Measurements from ENCODE around the gene ADAMTSL3. TPM values are rescaled to one million over a fixed set of nuclear protein-coding genes. Genes with fewer than 3 reads are reported as not detected.

The ADAMTSL3 gene
- total RNA-seq, 1 experiment from 2014 or later: 0.07 TPM

DNA sequence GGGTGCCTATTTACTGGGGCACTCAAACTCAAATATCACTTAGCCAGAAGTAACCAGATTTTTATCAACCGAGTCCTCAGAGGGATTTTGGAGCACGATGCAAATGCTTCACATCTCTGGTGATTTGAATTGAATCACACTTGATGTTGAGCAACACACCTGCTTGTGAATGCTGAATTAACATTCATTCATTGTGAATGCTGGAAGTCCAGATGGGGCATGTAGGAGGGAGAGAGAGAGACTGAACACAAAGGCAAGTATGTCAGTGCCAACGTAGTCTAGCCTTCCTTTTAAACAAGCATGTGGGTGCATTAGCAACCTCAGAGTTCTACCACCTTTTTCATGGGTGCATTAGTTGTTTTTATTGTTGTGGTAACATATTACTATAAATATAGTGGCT lies 156.2 kb downstream of the ADAMTSL3 start:
- no peak overlapping the region for H3K4me3 Mint-ChIP-seq (ENCODE audit: unreplicated experiment)
- Histone ChIP-seq H3K9me3 (no peaks in the 10 kb centered on the region), H3K4me3 (ENCODE audit: low read depth, low read length) (no peak overlapping the region), H3K36me3 (ENCODE audit: control insufficient read depth, insufficient read depth, low read length) (no peaks in the 10 kb centered on the region), H3K27me3 (replicated peaks; ENCODE audit: control insufficient read depth, insufficient read depth, low read length) (no peaks in the 10 kb centered on the region), H3K4me1 (no peaks in the 10 kb centered on the region)
- ChIA-PET CTCF (no interaction called here), POLR2A (no interaction called here)
- H3K27ac Mint-ChIP-seq (ENCODE audit: unreplicated experiment): no peak overlapping the region
- intact Hi-C loops (cut with micrococcal nuclease; ENCODE audit: unreplicated experiment): no loop called here
- H3K9me3 Mint-ChIP-seq (ENCODE audit: unreplicated experiment): no peaks in the 10 kb centered on the region
- H3K4me1 Mint-ChIP-seq (ENCODE audit: low read depth, unreplicated experiment): no peaks in the 10 kb centered on the region
- TF ChIP-seq, protein P1, sequence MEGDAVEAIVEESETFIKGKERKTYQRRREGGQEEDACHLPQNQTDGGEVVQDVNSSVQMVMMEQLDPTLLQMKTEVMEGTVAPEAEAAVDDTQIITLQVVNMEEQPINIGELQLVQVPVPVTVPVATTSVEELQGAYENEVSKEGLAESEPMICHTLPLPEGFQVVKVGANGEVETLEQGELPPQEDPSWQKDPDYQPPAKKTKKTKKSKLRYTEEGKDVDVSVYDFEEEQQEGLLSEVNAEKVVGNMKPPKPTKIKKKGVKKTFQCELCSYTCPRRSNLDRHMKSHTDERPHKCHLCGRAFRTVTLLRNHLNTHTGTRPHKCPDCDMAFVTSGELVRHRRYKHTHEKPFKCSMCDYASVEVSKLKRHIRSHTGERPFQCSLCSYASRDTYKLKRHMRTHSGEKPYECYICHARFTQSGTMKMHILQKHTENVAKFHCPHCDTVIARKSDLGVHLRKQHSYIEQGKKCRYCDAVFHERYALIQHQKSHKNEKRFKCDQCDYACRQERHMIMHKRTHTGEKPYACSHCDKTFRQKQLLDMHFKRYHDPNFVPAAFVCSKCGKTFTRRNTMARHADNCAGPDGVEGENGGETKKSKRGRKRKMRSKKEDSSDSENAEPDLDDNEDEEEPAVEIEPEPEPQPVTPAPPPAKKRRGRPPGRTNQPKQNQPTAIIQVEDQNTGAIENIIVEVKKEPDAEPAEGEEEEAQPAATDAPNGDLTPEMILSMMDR (IDR thresholded peaks at IDR 0.05; ENCODE audit: insufficient read depth in 1 of 2, low read depth in 1 of 2, low read length in 1 of 2, severe bottlenecking in 1 of 2, unreplicated experiment in 1 of 2): no peak
- no TSS peak for BruUV-seq (replicated peaks)
- H3K36me3 Mint-ChIP-seq (ENCODE audit: insufficient read depth, unreplicated experiment): no peaks in the 10 kb centered on the region
- DNase-seq: no peak
- H3K27me3 Mint-ChIP-seq (ENCODE audit: insufficient read depth, unreplicated experiment): peaks cover 3% of the 10 kb centered on the region

DNA sequence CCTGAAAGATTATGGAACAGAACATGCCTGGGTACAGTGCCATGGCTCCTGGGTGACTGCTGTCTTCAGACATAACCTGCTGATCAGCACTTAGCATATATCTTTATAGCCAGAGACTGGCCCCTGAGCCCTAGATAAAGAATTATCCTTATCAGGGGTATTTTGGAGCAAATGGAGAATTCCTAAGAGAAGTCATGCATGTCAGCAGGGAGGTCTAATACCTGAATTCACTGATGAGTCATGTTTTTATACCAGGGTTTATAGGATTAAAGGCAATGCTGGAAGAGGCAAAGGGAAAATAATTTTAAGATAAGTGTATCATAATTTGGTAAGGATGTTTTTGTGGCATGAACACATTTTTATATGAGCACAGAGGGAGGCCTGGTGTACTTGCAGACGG lies 159.8 kb downstream of the ADAMTSL3 start:
- H3K27ac Mint-ChIP-seq (ENCODE audit: unreplicated experiment): no peak overlapping the region
- Histone ChIP-seq H3K4me3 (ENCODE audit: low read depth, low read length) (no peak overlapping the region), H3K36me3 (ENCODE audit: control insufficient read depth, insufficient read depth, low read length) (no peaks in the 10 kb centered on the region), H3K27me3 (replicated peaks; ENCODE audit: control insufficient read depth, insufficient read depth, low read length) (no peaks in the 10 kb centered on the region), H3K9me3 (no peaks in the 10 kb centered on the region), H3K4me1 (no peaks in the 10 kb centered on the region)
- ChIA-PET POLR2A (no interaction called here), CTCF (no interaction called here)
- no peaks in the 10 kb centered on the region for H3K9me3 Mint-ChIP-seq (ENCODE audit: unreplicated experiment)
- no peak overlapping the region for H3K4me3 Mint-ChIP-seq (ENCODE audit: unreplicated experiment)
- H3K4me1 Mint-ChIP-seq (ENCODE audit: low read depth, unreplicated experiment): no peaks in the 10 kb centered on the region
- H3K36me3 Mint-ChIP-seq (ENCODE audit: insufficient read depth, unreplicated experiment): no peaks in the 10 kb centered on the region
- DNase-seq: no peak
- TF ChIP-seq, protein P1 (IDR thresholded peaks at IDR 0.05; ENCODE audit: insufficient read depth in 1 of 2, low read depth in 1 of 2, low read length in 1 of 2, severe bottlenecking in 1 of 2, unreplicated experiment in 1 of 2): no peak
- intact Hi-C loops (cut with micrococcal nuclease; ENCODE audit: unreplicated experiment): no loop called here
- no TSS peak for BruUV-seq (replicated peaks)
- H3K27me3 Mint-ChIP-seq (ENCODE audit: insufficient read depth, unreplicated experiment): peaks cover 6% of the 10 kb centered on the region

DNA sequence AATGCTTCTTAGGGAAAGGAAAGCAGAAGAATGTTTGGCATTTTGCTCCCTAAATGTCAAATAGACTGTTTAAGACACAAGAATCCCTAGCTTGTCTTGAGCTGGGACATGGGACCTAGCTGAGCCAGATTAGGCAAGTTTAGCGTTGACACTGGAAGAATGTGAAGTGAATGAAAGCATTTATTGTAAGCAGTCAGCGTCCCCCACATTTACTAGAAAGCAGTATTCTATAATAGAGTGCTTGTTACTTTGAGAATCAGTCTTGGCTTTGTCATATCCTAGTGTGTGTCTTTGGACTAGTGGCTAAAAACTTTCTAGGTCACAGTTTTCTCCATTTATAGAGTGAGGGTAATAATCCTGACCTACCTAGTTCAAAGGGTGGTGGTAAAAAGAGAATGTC lies 161.6 kb downstream of the ADAMTSL3 start:
- no peak for DNase-seq
- no TSS peak for BruUV-seq (replicated peaks)
- Mint-ChIP-seq H3K4me1 (ENCODE audit: low read depth, unreplicated experiment) (no peaks in the 10 kb centered on the region), H3K27ac (ENCODE audit: unreplicated experiment) (no peak overlapping the region), H3K4me3 (ENCODE audit: unreplicated experiment) (no peak overlapping the region), H3K9me3 (ENCODE audit: unreplicated experiment) (no peaks in the 10 kb centered on the region), H3K36me3 (ENCODE audit: insufficient read depth, unreplicated experiment) (no peaks in the 10 kb centered on the region), H3K27me3 (ENCODE audit: insufficient read depth, unreplicated experiment) (peaks cover 6% of the 10 kb centered on the region)
- TF ChIP-seq, protein P1 (IDR thresholded peaks at IDR 0.05; ENCODE audit: insufficient read depth in 1 of 2, low read depth in 1 of 2, low read length in 1 of 2, severe bottlenecking in 1 of 2, unreplicated experiment in 1 of 2): no peak
- ChIA-PET CTCF (no interaction called here), POLR2A (no interaction called here)
- Histone ChIP-seq H3K9me3 (no peaks in the 10 kb centered on the region), H3K27me3 (replicated peaks; ENCODE audit: control insufficient read depth, insufficient read depth, low read length) (no peaks in the 10 kb centered on the region), H3K4me3 (ENCODE audit: low read depth, low read length) (no peak overlapping the region), H3K4me1 (no peaks in the 10 kb centered on the region), H3K36me3 (ENCODE audit: control insufficient read depth, insufficient read depth, low read length) (no peaks in the 10 kb centered on the region)
- intact Hi-C loops (cut with micrococcal nuclease; ENCODE audit: unreplicated experiment): no loop called here

Data from Caco-2 (cell line).